Vagina (tissue), 2 donors: ENCODE measurements around the gene GRIN3A. TPM values are rescaled to one million over a fixed set of nuclear protein-coding genes. Genes with fewer than 3 reads are reported as not detected.

Source experiments
- DNase-seq, 2 donors: peaks; one replicate each; pipeline ENCODE4 v3.0.0-alpha.2; 2017; ENCODE audit errors: extremely low spot score in 2 of 2
- H3K27ac ChIP-seq: fragments of 200-600 bp; sonication (generic); one replicate; pipeline ENCODE4 v1.5.1; 2019
- H3K27me3 ChIP-seq: fragments of 200-600 bp; sonication (generic); one replicate; pipeline ENCODE4 v1.5.1; 2019
- H3K36me3 ChIP-seq, 2 donors: fragments of 200-600 bp; sonication (generic); one replicate each; pipeline ENCODE4 v1.5.1; 2017 to 2019
- H3K4me1 ChIP-seq: fragments of 200-600 bp; sonication (generic); one replicate; pipeline ENCODE4 v1.5.1; 2019
- H3K4me3 ChIP-seq, 2 donors: fragments of 200-600 bp; sonication (generic); 1 replicate in 1 of 2; 2 replicates in 1 of 2; pipeline ENCODE4 v1.5.1; 2016 to 2019
- H3K9me3 ChIP-seq: fragments of 200-600 bp; sonication (generic); one replicate; pipeline ENCODE4 v1.5.1; 2019
- POLR2A ChIP-seq, 2 donors: fragments of 450-650 bp; IDR thresholded peaks; one replicate each; pipeline ENCODE4 v1.6.1; 2017; ENCODE audit warnings: antibody characterized with exemption in 2 of 2, mild to moderate bottlenecking in 2 of 2, moderate library complexity in 2 of 2
- POLR2AphosphoS5 ChIP-seq, 2 donors: sonication (generic); formaldehyde crosslinking; IDR thresholded peaks; one replicate each; pipeline ENCODE4 v1.9.0; 2017; ENCODE audit warnings: antibody characterized with exemption in 2 of 2, mild to moderate bottlenecking in 2 of 2, low read depth in 1 of 2; ENCODE audit not compliant: insufficient read depth in 1 of 2
- intact Hi-C: fragments of 100-400 bp; cut with DNase I; formaldehyde crosslinking; loops from one replicate; pipeline ENCODE4 v1.15.1; 2023
- total RNA-seq: library from RNA; depleted of rRNA; stranded (reverse); fragments of >200 nt; gene quantifications from one replicate; pipeline ENCODE4 v1.2.3, GENCODE V29; 2016
- TF ChIP-seq, protein P1 (sequence below), 3 experiments: fragments of 450-650 bp in 2 of 3; fragments of 200-600 bp in 1 of 3; sonication (generic) in 1 of 3; IDR thresholded peaks; one replicate each; pipeline ENCODE4 v1.5.1; 2017 to 2019; ENCODE audit warnings: antibody characterized with exemption in 3 of 3, mild to moderate bottlenecking in 2 of 3, moderate library complexity in 2 of 3

GRIN3A gene
- total RNA-seq, 1 donor from 2014 or later, result 1.5 TPM

DNA sequence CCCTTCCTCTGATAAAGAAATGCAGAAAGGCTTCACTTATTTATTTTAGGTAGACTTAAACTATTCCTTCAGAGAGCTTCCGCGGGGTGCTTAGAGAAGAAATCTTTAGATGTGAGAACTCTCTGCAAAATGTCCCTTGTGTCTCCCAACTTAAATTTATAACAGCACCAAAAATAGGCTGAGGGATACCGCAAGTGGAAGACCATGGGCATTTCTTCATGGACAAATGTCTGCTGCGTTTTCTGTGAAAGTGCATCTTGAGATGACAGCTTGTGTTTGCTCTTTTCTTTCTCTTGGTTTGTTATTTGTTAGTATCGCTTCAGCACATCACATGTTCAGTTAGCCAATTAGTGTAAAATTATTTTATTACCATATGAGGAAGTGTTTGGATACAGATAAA lies 15.3 kb upstream of the GRIN3A start:
- TF ChIP-seq, protein P1, sequence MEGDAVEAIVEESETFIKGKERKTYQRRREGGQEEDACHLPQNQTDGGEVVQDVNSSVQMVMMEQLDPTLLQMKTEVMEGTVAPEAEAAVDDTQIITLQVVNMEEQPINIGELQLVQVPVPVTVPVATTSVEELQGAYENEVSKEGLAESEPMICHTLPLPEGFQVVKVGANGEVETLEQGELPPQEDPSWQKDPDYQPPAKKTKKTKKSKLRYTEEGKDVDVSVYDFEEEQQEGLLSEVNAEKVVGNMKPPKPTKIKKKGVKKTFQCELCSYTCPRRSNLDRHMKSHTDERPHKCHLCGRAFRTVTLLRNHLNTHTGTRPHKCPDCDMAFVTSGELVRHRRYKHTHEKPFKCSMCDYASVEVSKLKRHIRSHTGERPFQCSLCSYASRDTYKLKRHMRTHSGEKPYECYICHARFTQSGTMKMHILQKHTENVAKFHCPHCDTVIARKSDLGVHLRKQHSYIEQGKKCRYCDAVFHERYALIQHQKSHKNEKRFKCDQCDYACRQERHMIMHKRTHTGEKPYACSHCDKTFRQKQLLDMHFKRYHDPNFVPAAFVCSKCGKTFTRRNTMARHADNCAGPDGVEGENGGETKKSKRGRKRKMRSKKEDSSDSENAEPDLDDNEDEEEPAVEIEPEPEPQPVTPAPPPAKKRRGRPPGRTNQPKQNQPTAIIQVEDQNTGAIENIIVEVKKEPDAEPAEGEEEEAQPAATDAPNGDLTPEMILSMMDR (IDR thresholded peaks at IDR 0.05), result no peak
- no peak for TF ChIP-seq POLR2A (IDR thresholded peaks at IDR 0.05)
- TF ChIP-seq POLR2AphosphoS5 (IDR thresholded peaks at IDR 0.05; ENCODE audit: insufficient read depth in 1 of 2, low read depth in 1 of 2), result no peak
- intact Hi-C loops, result no loop called here
- Histone ChIP-seq H3K4me3 (no peak overlapping the region), H3K36me3 (no peaks in the 10 kb centered on the region), H3K4me1 (no peaks in the 10 kb centered on the region), H3K27ac (no peak overlapping the region), H3K27me3 (no peaks in the 10 kb centered on the region), H3K9me3 (no peaks in the 10 kb centered on the region)
- DNase-seq, result no peak

DNA sequence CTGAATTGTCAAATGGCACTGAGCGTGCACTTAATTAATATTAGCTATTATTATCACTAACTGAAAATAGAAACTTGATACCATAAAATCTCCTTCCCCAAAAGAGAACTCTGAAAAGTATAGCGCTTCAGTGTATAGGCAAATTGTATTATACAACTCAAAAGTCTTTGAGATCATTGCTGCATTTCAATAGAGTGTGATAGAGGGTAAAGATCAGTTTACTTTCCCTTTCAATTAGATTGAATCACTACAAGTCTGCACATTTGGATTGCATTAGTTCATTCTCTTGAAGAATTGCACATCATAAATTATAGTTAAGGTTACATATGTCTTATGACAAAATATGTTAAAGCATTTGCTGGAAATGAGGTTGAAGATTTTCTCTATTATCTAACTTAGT lies 13.4 kb upstream of the GRIN3A start:
- Histone ChIP-seq H3K27ac (no peak overlapping the region), H3K9me3 (no peaks in the 10 kb centered on the region), H3K4me1 (no peaks in the 10 kb centered on the region), H3K4me3 (no peak overlapping the region), H3K36me3 (no peaks in the 10 kb centered on the region), H3K27me3 (no peaks in the 10 kb centered on the region)
- DNase-seq, result no peak
- TF ChIP-seq POLR2A (IDR thresholded peaks at IDR 0.05), result no peak
- TF ChIP-seq, protein P1 (IDR thresholded peaks at IDR 0.05), result no peak
- no peak for TF ChIP-seq POLR2AphosphoS5 (IDR thresholded peaks at IDR 0.05; ENCODE audit: insufficient read depth in 1 of 2, low read depth in 1 of 2)
- intact Hi-C loops, result no loop called here

DNA sequence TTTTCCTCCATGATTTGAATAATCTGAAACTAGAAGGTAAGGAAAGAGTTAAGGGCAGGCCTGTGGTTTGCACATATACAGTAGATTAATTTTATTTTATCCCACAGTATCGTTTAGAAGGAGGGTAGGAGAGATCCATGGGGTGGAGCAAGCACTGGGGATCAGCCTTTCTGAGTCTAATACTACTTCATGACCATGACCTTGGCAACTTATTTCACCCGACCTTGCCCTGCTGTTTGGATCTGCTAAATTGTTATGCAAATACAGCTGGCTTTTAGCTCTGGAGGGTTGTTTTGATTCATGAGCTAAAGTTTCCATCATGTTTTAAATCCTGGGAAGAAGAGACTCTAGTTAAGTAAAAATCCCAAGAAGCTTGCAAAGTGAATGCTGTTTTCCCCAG lies 864 bp upstream of the GRIN3A start:
- peaks cover 13% of the 10 kb centered on the region for H3K4me1 ChIP-seq
- no peaks in the 10 kb centered on the region for H3K36me3 ChIP-seq
- no peak for DNase-seq
- no peak overlapping the region for H3K27ac ChIP-seq
- no peaks in the 10 kb centered on the region for H3K27me3 ChIP-seq
- H3K4me3 ChIP-seq, result no peak overlapping the region
- intact Hi-C loops, result no loop called here
- TF ChIP-seq POLR2A (IDR thresholded peaks at IDR 0.05) (no peak), POLR2AphosphoS5 (IDR thresholded peaks at IDR 0.05; ENCODE audit: insufficient read depth in 1 of 2, low read depth in 1 of 2) (no peak)
- TF ChIP-seq, protein P1 (IDR thresholded peaks at IDR 0.05), result no peak
- no peaks in the 10 kb centered on the region for H3K9me3 ChIP-seq

GRCh38 chr9:101737705-101738565 lies 512 bp downstream of the GRIN3A start:
- TF ChIP-seq POLR2AphosphoS5 (IDR thresholded peaks at IDR 0.05; ENCODE audit: insufficient read depth in 1 of 2, low read depth in 1 of 2), result no peak
- no peak for TF ChIP-seq POLR2A (IDR thresholded peaks at IDR 0.05)
- TF ChIP-seq, protein P1 (IDR thresholded peaks at IDR 0.05), result no peak
- Histone ChIP-seq H3K27ac (no peak overlapping the region), H3K36me3 (no peaks in the 10 kb centered on the region), H3K4me1 (peaks cover 13% of the 10 kb centered on the region), H3K4me3 (peak overlapping the region; percentile 29 to 44), H3K9me3 (no peaks in the 10 kb centered on the region), H3K27me3 (no peaks in the 10 kb centered on the region)
- DNase-seq, result no peak
- intact Hi-C loops, result no loop called here

- Histone ChIP-seq H3K36me3 (no peaks in the 10 kb centered on the region), H3K27ac (no peak overlapping the region), H3K27me3 (no peaks in the 10 kb centered on the region), H3K4me3 (peak overlapping the region; percentile 29 to 44), H3K9me3 (no peaks in the 10 kb centered on the region), H3K4me1 (peaks cover 13% of the 10 kb centered on the region)
- TF ChIP-seq, protein P1 (IDR thresholded peaks at IDR 0.05), result no peak
- TF ChIP-seq POLR2AphosphoS5 (IDR thresholded peaks at IDR 0.05; ENCODE audit: insufficient read depth in 1 of 2, low read depth in 1 of 2), result no peak
- TF ChIP-seq POLR2A (IDR thresholded peaks at IDR 0.05), result no peak
- no peak for DNase-seq
- intact Hi-C loops, result no loop called here
Observed at GRCh38 chr9:101737165-101737704, 1.2 kb downstream of the GRIN3A start.
